Lower leg skin (tissue), 3 donors: ENCODE results near the gene USB1.

Experiments used
- CTCF ChIP-seq, 3 donors: fragments of 450-650 bp; IDR thresholded peaks; one replicate each; pipeline ENCODE4 v1.5.1; 2016; ENCODE audit warnings: antibody characterized with exemption in 3 of 3, mild to moderate bottlenecking in 3 of 3, moderate library complexity in 2 of 3
- POLR2A ChIP-seq, 2 donors: fragments of 450-650 bp; IDR thresholded peaks; one replicate each; pipeline ENCODE4 v1.6.1; 2016 to 2017; ENCODE audit warnings: antibody characterized with exemption in 2 of 2, mild to moderate bottlenecking in 1 of 2, moderate library complexity in 1 of 2

DNA sequence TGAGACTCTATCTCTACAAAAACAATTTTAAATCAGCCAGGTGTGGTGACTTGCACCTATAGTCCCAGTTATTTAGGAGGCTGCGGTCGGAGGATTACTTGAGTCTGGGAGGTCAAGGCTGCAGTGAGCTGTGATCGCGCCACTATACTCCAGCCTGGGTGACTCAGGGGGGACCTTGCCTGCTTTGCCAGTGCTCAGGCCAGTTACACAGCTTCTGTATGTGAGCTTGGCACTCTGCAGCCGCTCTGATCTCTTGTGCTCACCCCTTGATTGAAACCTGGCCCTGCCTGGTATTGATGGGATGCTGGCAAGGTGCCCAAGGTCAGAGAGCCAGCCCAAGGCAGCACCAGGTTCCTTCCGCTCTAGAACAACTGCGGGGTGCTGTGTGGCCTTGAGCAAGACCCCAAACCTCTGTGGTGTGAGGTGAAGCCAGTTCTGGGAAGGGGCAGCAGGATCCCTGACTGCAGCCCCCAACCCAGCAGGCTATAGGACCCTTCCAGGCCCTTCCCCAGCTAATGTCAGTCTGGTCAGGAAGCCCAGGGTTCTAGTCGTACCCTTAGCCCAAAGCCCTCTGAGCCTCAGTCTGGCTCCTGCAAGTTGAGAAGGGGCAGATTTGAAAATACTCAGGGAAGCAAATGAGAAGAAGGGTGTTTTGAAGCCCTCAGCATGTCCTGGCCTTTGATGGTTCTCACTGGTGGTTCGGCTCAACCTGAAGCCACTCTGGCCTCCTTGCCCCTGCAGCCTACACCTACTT lies 43.2 kb downstream of the USB1 start:
- TF ChIP-seq CTCF (IDR thresholded peaks at IDR 0.05) (no peak), POLR2A (IDR thresholded peaks at IDR 0.05) (no peak)
